ENCODE results near the gene ABCF2. TPM values are rescaled to one million over a fixed set of nuclear protein-coding genes. Genes with fewer than 3 reads are reported as not detected.

ABCF2 gene
- total and polyA plus RNA-seq, 10 of the 15 experiments (the other 5 are each of a cell fraction or from before 2014, with no cell fraction given): 29.3 to 76.3 (median 57.1) TPM

- TF ChIP-seq REST (IDR thresholded peaks at IDR 0.05; ENCODE audit: low read depth, low read length) (no peak), ETV6 (conservative IDR thresholded peaks at IDR 0.05 in 1 of 2, IDR thresholded peaks at IDR 0.05 in 1 of 2; ENCODE audit: borderline replicate concordance in 1 of 2, low read depth in 1 of 2) (no peak), CHD1 (IDR thresholded peaks at IDR 0.05; ENCODE audit: low read depth, low read length) (no peak), TBL1XR1 (IDR thresholded peaks at IDR 0.05; ENCODE audit: low read depth, low read length) (no peak), ATF7 (IDR thresholded peaks at IDR 0.05; ENCODE audit: low read depth) (no peak), CREB1 (IDR thresholded peaks at IDR 0.05; ENCODE audit: low read depth) (no peak)
Observed at GRCh38 chr7:151261529-151261928, 34.5 kb upstream of the ABCF2 start (continued).

- no TSS peak for BruUV-seq (replicated peaks)
- Histone ChIP-seq H3K79me2 (ENCODE audit: control insufficient read depth, insufficient read depth, low read length) (no peaks in the 10 kb centered on the region), H3K4me1 (ENCODE audit: control insufficient read depth, insufficient read depth, low read length) (no peaks in the 10 kb centered on the region), H3K27me3 (replicated peaks in 1 of 2; ENCODE audit: control insufficient read depth in 2 of 2, insufficient read depth in 2 of 2, low read length in 1 of 2) (peaks cover 0 to 8% of the 10 kb centered on the region in 2 experiments; a peak in 3 of 4 replicates), H4K20me1 (ENCODE audit: control insufficient read depth, insufficient read depth) (no peaks in the 10 kb centered on the region), H3K4me3 (no peak overlapping the region), H3K9me3 (replicated peaks; ENCODE audit: control insufficient read depth, insufficient read depth, low read length) (no peaks in the 10 kb centered on the region), H3K4me2 (ENCODE audit: control insufficient read depth, insufficient read depth) (no peak overlapping the region), H3K9ac (ENCODE audit: control insufficient read depth, insufficient read depth, low read length) (no peak overlapping the region), H3K36me3 (ENCODE audit: control insufficient read depth in 2 of 2, insufficient read depth in 2 of 2, low read length in 1 of 2) (no peaks in the 10 kb centered on the region), H2AFZ (ENCODE audit: control insufficient read depth, low read depth, low read length) (no peak overlapping the region), H3K27ac (ENCODE audit: control insufficient read depth, insufficient read depth) (no peak overlapping the region)
- no peak for TF ChIP-seq RAD51 (IDR thresholded peaks at IDR 0.05)
- TF ChIP-seq SUPT20H (IDR thresholded peaks at IDR 0.05; ENCODE audit: borderline replicate concordance, control insufficient read depth, low read depth, low read length): no peak
- no peak for TF ChIP-seq RFX5 (IDR thresholded peaks at IDR 0.05; ENCODE audit: low read depth, low read length)
- no peak for DNase-seq (ENCODE audit: low read depth, low spot score)
- ATAC-seq: no peak
- ChIA-PET RAD21 (ENCODE audit: unreplicated experiment) (no interaction called here), SMC1A (ENCODE audit: uncharacterized antibody, unreplicated experiment) (no interaction called here), POLR2A (interaction anchor here (0.6 kb wide), 1 partner anchor 41 kb away, joined by 3 read pairs; no protein-coding TSS in a partner anchor), CTCF (interaction anchor here (1.8 kb wide), 1 partner anchor 17 kb away, joined by 6 read pairs; no protein-coding TSS in a partner anchor)
- intact Hi-C loops (cut with micrococcal nuclease; ENCODE audit: unreplicated experiment) (no loop called here), in situ Hi-C loops (cut with MboI) (no loop called here)
- 63% methylated on average over 8 of the region's 8 CpGs for WGBS (ENCODE audit: insufficient coverage, insufficient replicate concordance, low lambda C conversion rate, missing lambda C conversion rate)
- no peak for FAIRE-seq
Observed at GRCh38 chr7:151260883-151261282, 33.9 kb upstream of the ABCF2 start.
